CD4-positive, alpha-beta T cell treated with Interleukin-1 beta for 1 hour (primary cell): ENCODE data around the gene CENPM.
"Not testable (repeated sequence)": the region's sequence is repeated elsewhere in the genome, so short reads cannot be mapped to it uniquely, and the experiment has no call there.

ENCODE experiments used
- DNase-seq, 2 donors: peaks; one replicate each; pipeline ENCODE4 v3.0.0-alpha.2; 2020 to 2022

The CENPM gene

GRCh38 chr22:41966225-41966606 lies 19.3 kb upstream of the CENPM start:
- DNase-seq: no peak

GRCh38 chr22:41964112-41964491 lies 17.1 kb upstream of the CENPM start:
- no peak for DNase-seq

GRCh38 chr22:41963453-41964111 lies 16.6 kb upstream of the CENPM start:
- no peak for DNase-seq

GRCh38 chr22:41957941-41958556 lies 11.1 kb upstream of the CENPM start:
- DNase-seq: no peak

GRCh38 chr22:41952713-41953112 lies 5.8 kb upstream of the CENPM start:
- no peak for DNase-seq

GRCh38 chr22:41951898-41952474 lies 5.0 kb upstream of the CENPM start, which contains the start of gene SMIM45:
TSS of gene SMIM45 (plus strand) at chr22:41952150.
- DNase-seq: no peak

GRCh38 chr22:41949297-41949965 lies 2.5 kb upstream of the CENPM start:
- DNase-seq: no peak

GRCh38 chr22:41948928-41949296 lies 2.0 kb upstream of the CENPM start:
- not testable (repeated sequence) for DNase-seq

- DNase-seq: no peak
Measured at GRCh38 chr22:41948142-41948541, 1.2 kb upstream of the CENPM start.

GRCh38 chr22:41947424-41948080 lies 600 bp upstream of the CENPM start:
- DNase-seq: no peak

- no peak for DNase-seq
Measured at GRCh38 chr22:41943661-41944209, 3.2 kb downstream of the CENPM start.

GRCh38 chr22:41940832-41941765 lies 5.9 kb downstream of the CENPM start:
- peak; percentile 90 to 91 for DNase-seq

GRCh38 chr22:41939981-41940831 lies 6.7 kb downstream of the CENPM start:
- DNase-seq: peak; percentile 97 to 98

GRCh38 chr22:41936894-41937169 lies 10.1 kb downstream of the CENPM start:
- no peak for DNase-seq

GRCh38 chr22:41935509-41935908 lies 11.4 kb downstream of the CENPM start:
- no peak for DNase-seq

GRCh38 chr22:41935015-41935351 lies 12.0 kb downstream of the CENPM start:
- no peak for DNase-seq

- no peak for DNase-seq
Measured at GRCh38 chr22:41934284-41935014, 12.5 kb downstream of the CENPM start.

- no peak for DNase-seq
Measured at GRCh38 chr22:41933411-41934177, 13.4 kb downstream of the CENPM start.

GRCh38 chr22:41932353-41932752 lies 14.6 kb downstream of the CENPM start:
- no peak for DNase-seq
